22Rv1 (cell line): ENCODE results near the gene STUM.

Source experiments
- CTCF ChIP-seq: fragments of 450-650 bp; IDR thresholded peaks from 2 replicates; pipeline ENCODE4 v1.5.1; 2017; ENCODE audit warnings: mild to moderate bottlenecking
- ZFX ChIP-seq: fragments of 450-650 bp; IDR thresholded peaks from 2 replicates; pipeline ENCODE4 v1.6.1; 2017; ENCODE audit warnings: antibody characterized with exemption, borderline replicate concordance

DNA sequence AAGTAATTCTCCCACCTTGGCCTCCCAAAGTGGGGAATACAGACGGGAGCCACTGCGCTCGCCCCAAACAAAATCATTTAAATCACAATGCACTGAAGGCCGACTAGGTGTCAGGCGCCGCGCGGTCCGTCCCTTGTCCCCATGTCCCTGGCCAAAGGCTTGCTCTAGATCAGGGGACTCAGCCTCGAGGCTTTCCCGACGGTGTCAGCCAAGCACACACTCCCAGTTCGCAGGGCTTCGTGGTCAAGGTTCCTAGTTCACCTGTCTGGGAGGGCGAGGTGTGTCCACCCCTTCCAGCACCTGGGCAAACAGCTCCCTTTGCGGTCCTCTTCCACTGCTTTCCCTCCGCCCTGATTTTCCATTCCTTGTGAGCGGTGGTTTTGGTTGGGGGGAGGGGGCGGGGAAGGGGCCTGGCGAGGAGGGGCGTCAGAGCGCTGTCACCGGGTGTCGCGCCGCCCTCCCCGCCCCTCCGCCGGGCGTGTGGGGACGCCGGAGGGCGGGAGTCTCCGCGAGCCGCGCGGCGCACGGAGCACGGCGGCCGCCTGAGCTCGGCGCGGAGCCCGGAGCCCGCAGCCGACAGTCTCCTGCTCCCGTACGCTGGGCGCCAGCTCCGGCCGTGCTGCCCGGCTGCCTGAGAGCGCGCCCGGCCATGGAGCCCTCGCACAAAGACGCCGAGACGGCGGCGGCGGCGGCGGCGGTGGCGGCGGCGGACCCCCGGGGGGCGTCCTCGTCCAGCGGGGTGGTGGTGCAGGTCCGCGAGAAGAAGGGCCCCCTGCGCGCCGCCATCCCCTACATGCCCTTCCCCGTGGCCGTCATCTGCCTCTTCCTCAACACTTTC, at the start of gene STUM:
- TF ChIP-seq CTCF (no peak), ZFX (no peak)
